ENCODE results near the gene PRPSAP1. TPM values are rescaled to one million over a fixed set of nuclear protein-coding genes. Genes with fewer than 3 reads are reported as not detected.

PRPSAP1 gene
- total RNA-seq = 59.5 and 63.5 TPM in 2 replicates
- 80.4 and 114 TPM in 2 replicates for polyA plus RNA-seq

- Histone ChIP-seq H3K9me3 (ENCODE audit: low read depth) (no peaks in the 10 kb centered on the region), H3K36me3 (no peaks in the 10 kb centered on the region), H3K27me3 (no peaks in the 10 kb centered on the region), H3K27ac (peak within 1 kb of the TSS; percentile 99), H3K4me1 (ENCODE audit: low read depth) (peaks cover 14% of the 10 kb centered on the region), H3K4me3 (peak within 1 kb of the TSS; percentile 90)
- peak; percentile 65 for TF ChIP-seq CTCF (IDR thresholded peaks at IDR 0.05; ENCODE audit: low read depth, low read length)
- DNase-seq (ENCODE audit: low read depth in 1 of 2, low spot score in 1 of 2) = peak; percentile 94 to 95
Observed at GRCh38 chr17:76353599-76354316, at the start of gene PRPSAP1. TSS of gene PRPSAP1 (minus strand) at chr17:76353916. CDS start at chr17:76353703, 213 bp downstream.

GRCh38 chr17:76402711-76403110, 49.0 kb upstream of the PRPSAP1 start:
- no peak overlapping the region for H3K4me3 ChIP-seq
- peaks cover 21% of the 10 kb centered on the region for H3K4me1 ChIP-seq (ENCODE audit: low read depth)
- DNase-seq (ENCODE audit: low read depth in 1 of 2, low spot score in 1 of 2) = peak in 1 of 2 donors; percentile 23
- H3K27ac ChIP-seq = peak overlapping the region; percentile 22
- no peaks in the 10 kb centered on the region for H3K9me3 ChIP-seq (ENCODE audit: low read depth)
- H3K27me3 ChIP-seq = no peaks in the 10 kb centered on the region
- H3K36me3 ChIP-seq = peaks cover 31% of the 10 kb centered on the region
- TF ChIP-seq CTCF (IDR thresholded peaks at IDR 0.05; ENCODE audit: low read depth, low read length) = no peak

- Histone ChIP-seq H3K36me3 (peaks cover 52% of the 10 kb centered on the region), H3K4me3 (no peak overlapping the region), H3K9me3 (ENCODE audit: low read depth) (no peaks in the 10 kb centered on the region), H3K4me1 (ENCODE audit: low read depth) (peaks cover 4% of the 10 kb centered on the region), H3K27ac (no peak overlapping the region), H3K27me3 (no peaks in the 10 kb centered on the region)
- TF ChIP-seq CTCF (IDR thresholded peaks at IDR 0.05; ENCODE audit: low read depth, low read length) = no peak
- no peak for DNase-seq (ENCODE audit: low read depth in 1 of 2, low spot score in 1 of 2)
Observed at GRCh38 chr17:76399175-76400172, 45.8 kb upstream of the PRPSAP1 start.

- TF ChIP-seq CTCF (IDR thresholded peaks at IDR 0.05; ENCODE audit: low read depth, low read length) = no peak
- no peaks in the 10 kb centered on the region for H3K9me3 ChIP-seq (ENCODE audit: low read depth)
- H3K4me1 ChIP-seq (ENCODE audit: low read depth) = peaks cover 4% of the 10 kb centered on the region
- DNase-seq (ENCODE audit: low read depth in 1 of 2, low spot score in 1 of 2) = no peak
- peaks cover 58% of the 10 kb centered on the region for H3K36me3 ChIP-seq
- no peak overlapping the region for H3K27ac ChIP-seq
- H3K27me3 ChIP-seq = no peaks in the 10 kb centered on the region
- H3K4me3 ChIP-seq = no peak overlapping the region
Observed at GRCh38 chr17:76398523-76399174, 44.9 kb upstream of the PRPSAP1 start.
